ENCODE measurements around the gene FALEC.

The FALEC gene

GRCh38 chr1:150512846-150513245 is 2.7 kb upstream of the FALEC start:
- DNase-seq: no peak

GRCh38 chr1:150513351-150513791 is 2.2 kb upstream of the FALEC start:
- DNase-seq: no peak

- DNase-seq: no peak
Measured at GRCh38 chr1:150514260-150514659, 1.3 kb upstream of the FALEC start.

- DNase-seq: no peak
Measured at GRCh38 chr1:150514913-150515327, 632 bp upstream of the FALEC start.

- no peak for DNase-seq
Measured at GRCh38 chr1:150516050-150516591, 569 bp downstream of the FALEC start.

GRCh38 chr1:150516616-150517015 is 1.1 kb downstream of the FALEC start:
- no peak for DNase-seq

- no peak for DNase-seq
Measured at GRCh38 chr1:150521196-150521968, 5.8 kb downstream of the FALEC start.

GRCh38 chr1:150525348-150525747 is 9.8 kb downstream of the FALEC start:
- no peak for DNase-seq

- no peak for DNase-seq
Measured at GRCh38 chr1:150528196-150528595, 12.6 kb downstream of the FALEC start.

- no peak for DNase-seq
Measured at GRCh38 chr1:150529017-150529416, 13.5 kb downstream of the FALEC start.

- no peak for DNase-seq
Measured at GRCh38 chr1:150530491-150531159, 15.1 kb downstream of the FALEC start.

GRCh38 chr1:150532860-150533259 is 17.3 kb downstream of the FALEC start:
- no peak for DNase-seq

- no peak for DNase-seq
Measured at GRCh38 chr1:150534002-150534401, 18.4 kb downstream of the FALEC start.

GRCh38 chr1:150535511-150536287 is 20.1 kb downstream of the FALEC start:
- no peak for DNase-seq

GRCh38 chr1:150536836-150537731 is 21.5 kb downstream of the FALEC start:
- DNase-seq: no peak

GRCh38 chr1:150537732-150538684 is 22.5 kb downstream of the FALEC start:
- DNase-seq: no peak

- DNase-seq: no peak
Measured at GRCh38 chr1:150543500-150544143, 28.1 kb downstream of the FALEC start.

GRCh38 chr1:150544204-150544603 is 28.7 kb downstream of the FALEC start:
- DNase-seq: no peak

GRCh38 chr1:150545486-150546032 is 30.0 kb downstream of the FALEC start:
- no peak for DNase-seq

- DNase-seq: no peak
Measured at GRCh38 chr1:150546294-150546937, 30.9 kb downstream of the FALEC start.
